Measurements from ENCODE around the gene LRRC59.
A peak's percentile ranks its signal among the peaks of the same experiment; 100 is the strongest.
"Not testable (repeated sequence)": the region's sequence is repeated elsewhere in the genome, so short reads cannot be mapped to it uniquely, and the experiment has no call there.

The LRRC59 gene

GRCh38 chr17:50397111-50397918 is at the start of gene LRRC59:
Gene LRRC59 (minus strand): TSS chr17:50397523. CDS start chr17:50397317, 206 bp downstream.
- peak; percentile 46 for DNase-seq

DNA sequence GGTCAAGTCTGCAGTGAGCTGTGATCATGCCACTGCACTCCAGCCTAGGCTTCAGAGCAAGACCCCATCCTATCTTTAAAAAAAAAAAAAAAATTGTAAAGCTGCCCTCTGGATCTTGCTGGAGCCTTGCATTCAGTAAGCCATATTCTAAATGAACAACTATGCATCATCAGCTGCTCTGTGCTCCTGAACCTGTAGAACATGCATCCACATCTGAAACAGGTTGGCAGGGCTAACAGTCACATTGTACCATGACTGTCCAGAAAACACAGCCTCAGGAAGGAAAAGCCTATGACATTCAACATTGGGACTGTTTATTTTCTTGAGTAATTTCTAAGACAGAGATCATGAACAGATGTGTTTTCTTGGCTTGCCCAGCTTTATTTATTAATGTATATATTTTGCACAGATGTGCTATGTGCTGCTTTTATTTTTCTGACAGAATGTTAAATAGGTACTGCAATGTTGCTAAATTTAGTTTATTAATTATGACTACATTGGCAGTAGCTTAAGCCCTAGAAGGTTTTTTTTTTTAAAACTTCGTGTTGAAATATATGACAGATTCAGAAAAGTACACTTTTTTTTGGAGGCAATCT is 48.5 kb upstream of the LRRC59 start:
- no peak for DNase-seq

DNA sequence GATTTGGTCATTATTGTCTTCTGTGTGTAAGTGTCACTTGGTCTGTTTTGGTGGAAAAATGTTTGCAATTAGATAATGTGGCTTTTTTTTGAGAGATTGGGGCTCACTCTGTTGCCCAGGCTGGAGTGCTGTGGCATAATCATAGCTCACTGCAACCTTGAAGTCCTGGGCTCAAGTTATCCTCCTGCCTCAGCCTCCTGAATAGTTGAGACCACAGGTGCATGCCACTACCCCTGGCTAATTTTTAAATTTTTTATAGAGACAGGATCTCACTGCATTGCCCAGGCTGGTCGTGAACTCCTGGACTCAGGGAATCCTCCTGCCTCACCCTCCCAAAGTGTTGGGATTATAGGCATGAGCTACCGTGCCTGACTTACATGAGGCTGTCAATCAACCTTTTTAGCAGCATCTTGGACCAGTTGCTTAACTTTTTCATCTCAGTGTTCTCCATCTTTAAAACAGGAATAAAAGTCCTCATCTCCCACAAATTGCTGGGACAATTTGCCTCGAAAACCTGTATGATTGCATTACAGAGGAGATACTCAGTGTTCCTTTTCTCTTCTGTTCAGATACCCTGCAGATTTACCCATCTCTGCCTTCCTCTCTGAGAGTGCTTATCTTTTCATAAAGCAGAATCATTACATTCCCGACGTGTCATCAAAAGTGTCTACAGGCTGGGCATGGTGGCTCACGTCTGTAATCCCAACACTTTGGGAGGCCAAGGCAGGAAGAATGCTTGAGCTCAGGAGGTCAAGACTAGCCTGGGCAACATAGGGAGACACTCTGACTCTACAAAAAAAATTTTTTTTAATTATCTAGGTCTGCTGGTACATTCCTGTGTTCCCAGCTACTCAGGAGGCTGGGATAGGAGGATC is 47.8 kb upstream of the LRRC59 start:
- no peak for DNase-seq

DNA sequence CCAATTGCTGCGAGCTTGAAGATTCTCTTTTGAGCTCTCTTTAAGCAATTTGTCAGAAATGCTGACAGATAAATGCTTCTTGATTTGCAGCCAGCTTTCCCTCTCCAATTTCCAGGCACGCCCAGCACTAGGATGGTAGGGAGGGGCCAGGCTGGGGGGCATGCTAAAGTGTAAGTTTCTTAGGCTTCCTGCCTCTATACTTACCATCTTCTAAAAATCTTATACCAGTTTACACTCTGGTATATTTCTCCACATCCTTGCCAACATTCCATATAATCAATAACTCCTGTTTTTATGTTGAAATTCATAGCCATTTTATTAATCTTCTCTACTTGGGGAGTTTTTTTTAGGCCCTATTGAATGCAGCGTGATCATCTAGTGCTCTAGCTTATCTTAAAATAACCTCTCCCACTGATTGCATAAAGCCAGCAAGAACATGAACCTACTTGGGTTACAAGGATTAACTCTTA is 46.2 kb upstream of the LRRC59 start:
- DNase-seq = no peak

- no peak for DNase-seq
These were observed 43.8 kb upstream of the LRRC59 start for GRCh38 chr17:50440838-50441829.

DNA sequence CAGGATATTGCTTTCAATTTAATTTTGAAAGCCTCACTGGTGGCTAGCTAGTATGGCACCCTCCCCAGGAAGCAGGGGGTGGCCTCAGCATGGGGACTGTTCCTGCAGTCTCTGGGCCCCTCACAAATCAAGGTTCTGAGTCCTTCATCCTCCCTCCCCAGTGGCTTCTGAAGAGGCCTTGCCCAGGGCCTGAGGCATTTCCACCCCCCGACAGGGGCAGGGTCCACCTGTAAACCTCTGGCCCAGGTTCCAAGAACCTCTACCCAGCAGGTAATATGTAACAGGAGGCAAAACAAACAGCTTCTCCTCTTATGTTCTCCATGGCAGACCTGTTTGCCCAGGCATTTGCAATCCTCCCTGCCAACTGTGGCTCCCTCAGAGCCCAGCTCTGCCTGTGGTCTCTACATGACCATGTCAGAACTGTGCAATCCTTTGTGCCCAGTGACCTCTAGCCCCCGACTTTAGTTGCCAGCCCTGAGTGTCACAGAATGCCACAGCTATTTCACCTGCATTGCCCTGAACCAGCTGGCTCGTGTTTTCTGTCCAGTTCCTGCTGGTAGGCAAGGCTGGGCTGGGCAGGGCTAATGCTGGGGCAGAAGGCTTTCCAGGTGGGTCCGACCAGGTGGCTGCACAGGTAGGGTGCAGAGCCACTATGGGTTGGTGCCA is 43.0 kb upstream of the LRRC59 start:
- peak; percentile 33 for DNase-seq

DNA sequence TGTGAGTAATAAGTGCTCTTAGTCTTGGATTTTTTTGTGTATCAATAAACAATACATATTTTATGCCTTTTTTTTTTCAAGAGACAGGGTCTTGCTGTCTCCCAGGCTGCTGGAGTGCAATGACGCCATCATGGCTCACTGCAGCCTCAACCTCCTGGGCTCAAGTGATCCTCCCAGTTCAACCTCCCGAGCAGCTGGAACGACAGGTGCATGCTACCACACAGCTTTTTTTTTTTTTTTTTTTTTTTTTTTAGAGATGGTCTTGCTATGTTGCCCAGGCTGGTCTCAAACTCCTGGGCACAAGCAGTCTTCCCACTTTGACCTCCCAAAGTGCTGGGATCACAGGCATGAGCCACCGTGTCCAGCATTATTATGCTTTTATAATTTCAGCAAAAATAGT is 41.7 kb upstream of the LRRC59 start:
- DNase-seq = no peak

GRCh38 chr17:50437409-50437808 is 40.1 kb upstream of the LRRC59 start:
- DNase-seq = no peak

GRCh38 chr17:50432125-50432762 is 34.9 kb upstream of the LRRC59 start:
- DNase-seq = no peak

DNA sequence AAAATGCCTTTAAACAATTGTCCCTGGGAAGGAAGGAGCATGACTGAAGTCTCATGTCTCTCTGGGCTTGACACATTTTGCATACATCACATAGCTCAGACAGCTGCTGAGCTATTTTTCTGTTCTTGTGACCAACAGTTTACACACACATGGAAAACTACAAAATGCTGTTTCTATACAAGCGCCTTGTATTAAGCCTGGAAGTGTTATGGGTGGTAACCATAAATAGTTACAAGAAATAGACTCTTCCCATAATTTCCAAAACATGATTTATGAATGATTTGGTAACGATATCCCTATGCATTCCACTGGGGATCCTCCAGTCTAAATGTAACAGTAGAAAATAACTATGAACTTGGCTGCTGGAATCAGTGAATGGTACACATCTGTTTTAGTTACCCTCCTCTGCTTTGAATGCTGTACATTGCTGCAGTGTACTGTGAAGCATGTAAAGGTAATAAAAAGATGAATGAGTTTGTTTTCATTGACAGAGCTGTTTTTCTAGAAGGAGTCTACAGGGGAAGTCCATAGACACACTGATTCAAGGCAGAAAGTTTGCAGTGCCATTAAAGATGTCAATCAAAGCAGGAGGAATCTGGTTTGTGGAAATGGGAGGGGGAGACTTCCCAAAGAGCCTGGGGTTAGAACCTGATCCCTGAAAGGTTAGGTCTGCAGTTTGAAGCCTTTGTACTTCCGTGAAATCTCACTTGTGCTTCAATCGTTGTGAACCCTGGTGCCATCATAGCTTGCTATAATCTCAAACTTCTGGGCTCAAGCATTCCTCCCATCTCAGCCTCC is 33.7 kb upstream of the LRRC59 start:
- no peak for DNase-seq

- DNase-seq = no peak
These were observed 32.5 kb upstream of the LRRC59 start for GRCh38 chr17:50429793-50430192.

DNA sequence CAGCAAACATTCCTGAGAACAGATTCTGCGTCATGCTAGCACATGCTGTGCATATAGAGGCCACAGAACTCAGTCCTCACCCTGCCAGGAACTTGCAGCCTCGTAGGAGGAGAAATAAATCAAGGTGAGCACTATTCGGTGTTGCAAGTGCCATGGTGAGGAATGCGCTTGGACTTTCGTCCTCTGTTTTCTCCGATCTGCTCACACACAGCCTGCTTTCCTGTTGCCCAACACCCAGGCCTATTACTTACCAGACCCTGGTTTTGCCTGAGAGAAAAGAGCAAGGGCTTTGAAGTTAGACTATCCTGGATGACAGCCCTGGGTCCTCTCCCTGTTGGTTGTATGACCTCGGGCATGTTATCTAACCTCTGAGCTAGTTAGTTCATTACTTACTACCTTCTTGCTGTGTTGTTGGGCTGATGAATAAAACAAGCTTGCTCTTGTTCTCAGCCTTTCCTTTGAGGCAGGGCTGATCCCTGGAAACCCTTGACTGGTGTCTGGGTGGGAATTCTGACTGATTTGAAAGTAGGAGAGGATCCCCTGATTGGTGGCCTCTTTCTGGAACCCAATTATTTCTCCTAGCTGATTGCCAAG is 31.6 kb upstream of the LRRC59 start:
- no peak for DNase-seq

DNA sequence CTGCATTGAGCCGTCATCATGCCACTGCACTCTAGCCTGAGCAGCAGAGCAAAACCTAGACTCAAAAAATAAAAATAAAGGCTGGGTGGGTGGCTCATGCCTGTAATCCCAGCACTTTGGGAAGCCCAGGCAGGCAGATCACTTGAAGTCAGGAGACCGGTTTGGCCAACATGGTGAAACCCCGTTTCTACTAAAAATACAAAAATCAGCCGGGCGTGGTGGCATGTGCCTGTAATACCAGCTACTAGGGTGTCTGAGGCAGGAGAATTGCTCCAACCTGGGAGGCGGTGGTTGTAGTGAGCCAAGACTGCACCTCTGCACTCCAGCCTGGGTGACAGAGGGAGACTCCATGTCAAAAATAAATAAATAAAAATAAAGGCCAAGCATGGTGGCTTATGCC is 30.8 kb upstream of the LRRC59 start:
- DNase-seq = not testable (repeated sequence)

GRCh38 chr17:50426814-50427787 is 29.8 kb upstream of the LRRC59 start:
- no peak for DNase-seq

DNA sequence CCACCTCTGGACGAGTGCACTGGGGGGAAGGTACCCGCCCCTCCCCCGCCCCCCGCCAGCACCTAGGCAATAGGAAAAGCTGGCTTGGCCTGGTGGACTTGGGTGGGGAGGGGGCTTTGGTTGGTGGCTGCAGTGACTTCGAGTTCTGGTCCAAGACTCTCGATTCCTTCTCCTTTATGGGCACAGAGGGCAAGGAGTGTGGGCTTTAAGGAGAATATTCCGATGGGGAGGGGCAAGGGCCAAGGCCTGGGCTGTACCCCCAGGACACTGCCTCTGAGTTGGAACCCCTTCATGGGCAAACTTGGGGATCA is 29.1 kb upstream of the LRRC59 start:
- no peak for DNase-seq

- DNase-seq = no peak
These were observed 28.6 kb upstream of the LRRC59 start, which contains the start of gene ACSF2 for GRCh38 chr17:50425682-50426471. Gene ACSF2 (plus strand): TSS chr17:50426218. CDS start chr17:50426262, 44 bp downstream.

DNA sequence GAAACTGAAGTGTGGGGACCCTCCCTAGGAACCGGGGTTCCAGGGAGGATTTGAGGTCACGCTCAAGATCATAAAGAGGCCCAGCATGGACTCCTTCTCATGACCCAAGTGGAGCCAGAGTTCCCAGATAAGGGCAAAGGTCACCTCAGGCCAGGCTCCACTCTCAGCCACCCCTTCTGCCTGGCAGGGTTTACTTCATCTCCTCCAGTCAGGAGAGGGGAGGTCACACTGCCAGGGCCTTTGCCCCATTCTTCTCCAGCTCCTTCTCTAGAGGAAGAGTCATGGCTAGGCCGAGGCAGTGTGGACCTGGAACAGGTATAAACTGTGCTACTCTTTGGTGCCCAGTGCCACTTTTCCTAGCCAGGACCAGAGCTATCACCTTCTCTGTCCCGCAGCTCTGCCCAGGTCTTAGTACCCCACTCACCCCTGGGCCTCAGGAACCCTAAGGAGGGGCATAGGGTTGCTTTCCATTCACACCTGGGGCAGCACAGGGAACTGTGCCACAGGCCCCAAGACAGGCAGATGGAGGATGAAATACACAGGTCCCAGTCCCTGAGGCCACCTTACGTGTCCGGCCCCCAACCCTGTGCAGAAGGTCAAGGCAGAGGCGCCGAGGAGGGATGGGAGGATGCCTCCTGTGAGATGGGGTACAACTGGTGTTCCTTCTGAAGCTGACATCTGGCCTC is 27.8 kb upstream of the LRRC59 start:
- no peak for DNase-seq
